ENCODE measurements around the gene EMP2.

The EMP2 gene

DNA sequence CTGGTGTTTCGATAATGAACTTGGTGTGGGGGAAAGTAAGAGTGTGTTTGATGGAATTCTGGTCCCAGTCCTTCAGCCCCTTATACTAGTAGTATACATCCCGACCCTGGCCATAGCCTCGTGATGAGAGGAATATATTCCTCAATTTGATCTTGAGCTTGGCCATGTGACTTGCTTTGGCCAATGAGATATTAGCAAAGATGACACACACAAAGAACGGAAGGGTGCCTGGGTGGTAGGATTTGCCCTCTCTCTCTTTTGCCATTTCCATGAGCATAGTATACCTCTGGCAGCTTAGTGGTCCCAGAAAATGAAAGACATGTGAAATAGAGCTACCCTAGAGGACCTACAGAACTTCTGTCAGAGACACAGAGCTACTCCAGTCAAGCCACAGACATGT lies 2.9 kb upstream of the EMP2 start:
- POLR2A ChIA-PET = no interaction called here
- Histone ChIP-seq H3K9me3 (ENCODE audit: control insufficient read depth, insufficient read depth, low read depth, low read length) (no peaks in the 10 kb centered on the region), H3K27ac (ENCODE audit: extremely low read depth, low read depth, low read length) (no peak overlapping the region), H3K4me1 (ENCODE audit: control insufficient read depth, insufficient read depth, low read length) (peaks cover 5% of the 10 kb centered on the region; the same call in 1 of the 2 replicates), H3K36me3 (ENCODE audit: control insufficient read depth in 2 of 2, insufficient read depth in 1 of 2, low read length in 2 of 2) (no peaks in the 10 kb centered on the region), H3K4me3 (ENCODE audit: low read depth, low read length) (no peak overlapping the region)
- TF ChIP-seq ZNF10 (tag by site-specific recombination; IDR thresholded peaks at IDR 0.05) = no peak
- TF ChIP-seq KLF10 (tag by site-specific recombination; IDR thresholded peaks at IDR 0.05) = no peak
- TF ChIP-seq ZNF791 (tag by site-specific recombination; IDR thresholded peaks at IDR 0.05) = no peak
- no peak for TF ChIP-seq ZNF341 (tag by site-specific recombination; IDR thresholded peaks at IDR 0.05; ENCODE audit: low read depth)
- TF ChIP-seq, protein P1, sequence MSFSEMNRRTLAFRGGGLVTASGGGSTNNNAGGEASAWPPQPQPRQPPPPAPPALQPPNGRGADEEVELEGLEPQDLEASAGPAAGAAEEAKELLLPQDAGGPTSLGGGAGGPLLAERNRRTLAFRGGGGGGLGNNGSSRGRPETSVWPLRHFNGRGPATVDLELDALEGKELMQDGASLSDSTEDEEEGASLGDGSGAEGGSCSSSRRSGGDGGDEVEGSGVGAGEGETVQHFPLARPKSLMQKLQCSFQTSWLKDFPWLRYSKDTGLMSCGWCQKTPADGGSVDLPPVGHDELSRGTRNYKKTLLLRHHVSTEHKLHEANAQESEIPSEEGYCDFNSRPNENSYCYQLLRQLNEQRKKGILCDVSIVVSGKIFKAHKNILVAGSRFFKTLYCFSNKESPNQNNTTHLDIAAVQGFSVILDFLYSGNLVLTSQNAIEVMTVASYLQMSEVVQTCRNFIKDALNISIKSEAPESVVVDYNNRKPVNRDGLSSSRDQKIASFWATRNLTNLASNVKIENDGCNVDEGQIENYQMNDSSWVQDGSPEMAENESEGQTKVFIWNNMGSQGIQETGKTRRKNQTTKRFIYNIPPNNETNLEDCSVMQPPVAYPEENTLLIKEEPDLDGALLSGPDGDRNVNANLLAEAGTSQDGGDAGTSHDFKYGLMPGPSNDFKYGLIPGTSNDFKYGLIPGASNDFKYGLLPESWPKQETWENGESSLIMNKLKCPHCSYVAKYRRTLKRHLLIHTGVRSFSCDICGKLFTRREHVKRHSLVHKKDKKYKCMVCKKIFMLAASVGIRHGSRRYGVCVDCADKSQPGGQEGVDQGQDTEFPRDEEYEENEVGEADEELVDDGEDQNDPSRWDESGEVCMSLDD (tag by site-specific recombination; IDR thresholded peaks at IDR 0.05) = no peak
- TF ChIP-seq HOXC10 (CRISPR knock-in tag; IDR thresholded peaks at IDR 0.05) = no peak
- no peak for TF ChIP-seq ZNF404 (tag by site-specific recombination; IDR thresholded peaks at IDR 0.05)
- TF ChIP-seq, protein P2, sequence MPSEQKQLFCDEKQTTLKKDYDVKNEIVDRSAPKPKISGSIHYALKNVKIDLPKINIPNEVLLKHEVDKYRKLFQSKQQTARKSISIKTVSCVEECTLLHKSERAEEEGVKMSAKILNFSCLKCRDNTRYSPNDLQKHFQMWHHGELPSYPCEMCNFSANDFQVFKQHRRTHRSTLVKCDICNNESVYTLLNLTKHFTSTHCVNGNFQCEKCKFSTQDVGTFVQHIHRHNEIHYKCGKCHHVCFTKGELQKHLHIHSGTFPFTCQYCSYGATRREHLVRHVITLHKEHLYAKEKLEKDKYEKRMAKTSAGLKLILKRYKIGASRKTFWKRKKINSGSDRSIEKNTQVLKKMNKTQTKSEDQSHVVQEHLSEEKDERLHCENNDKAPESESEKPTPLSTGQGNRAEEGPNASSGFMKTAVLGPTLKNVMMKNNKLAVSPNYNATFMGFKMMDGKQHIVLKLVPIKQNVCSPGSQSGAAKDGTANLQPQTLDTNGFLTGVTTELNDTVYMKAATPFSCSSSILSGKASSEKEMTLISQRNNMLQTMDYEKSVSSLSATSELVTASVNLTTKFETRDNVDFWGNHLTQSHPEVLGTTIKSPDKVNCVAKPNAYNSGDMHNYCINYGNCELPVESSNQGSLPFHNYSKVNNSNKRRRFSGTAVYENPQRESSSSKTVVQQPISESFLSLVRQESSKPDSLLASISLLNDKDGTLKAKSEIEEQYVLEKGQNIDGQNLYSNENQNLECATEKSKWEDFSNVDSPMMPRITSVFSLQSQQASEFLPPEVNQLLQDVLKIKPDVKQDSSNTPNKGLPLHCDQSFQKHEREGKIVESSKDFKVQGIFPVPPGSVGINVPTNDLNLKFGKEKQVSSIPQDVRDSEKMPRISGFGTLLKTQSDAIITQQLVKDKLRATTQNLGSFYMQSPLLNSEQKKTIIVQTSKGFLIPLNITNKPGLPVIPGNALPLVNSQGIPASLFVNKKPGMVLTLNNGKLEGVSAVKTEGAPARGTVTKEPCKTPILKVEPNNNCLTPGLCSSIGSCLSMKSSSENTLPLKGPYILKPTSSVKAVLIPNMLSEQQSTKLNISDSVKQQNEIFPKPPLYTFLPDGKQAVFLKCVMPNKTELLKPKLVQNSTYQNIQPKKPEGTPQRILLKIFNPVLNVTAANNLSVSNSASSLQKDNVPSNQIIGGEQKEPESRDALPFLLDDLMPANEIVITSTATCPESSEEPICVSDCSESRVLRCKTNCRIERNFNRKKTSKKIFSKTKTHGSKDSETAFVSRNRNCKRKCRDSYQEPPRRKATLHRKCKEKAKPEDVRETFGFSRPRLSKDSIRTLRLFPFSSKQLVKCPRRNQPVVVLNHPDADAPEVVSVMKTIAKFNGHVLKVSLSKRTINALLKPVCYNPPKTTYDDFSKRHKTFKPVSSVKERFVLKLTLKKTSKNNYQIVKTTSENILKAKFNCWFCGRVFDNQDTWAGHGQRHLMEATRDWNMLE (tag by site-specific recombination; conservative IDR thresholded peaks at IDR 0.05; ENCODE audit: low read depth) = no peak
- TF ChIP-seq ZNF610 (tag by site-specific recombination; IDR thresholded peaks at IDR 0.05; ENCODE audit: borderline replicate concordance) = no peak
- TF ChIP-seq ZNF423 (tag by site-specific recombination; IDR thresholded peaks at IDR 0.05) = no peak
- no peak for TF ChIP-seq ZBTB8A (tag by site-specific recombination; IDR thresholded peaks at IDR 0.05)
- TF ChIP-seq, protein P3, sequence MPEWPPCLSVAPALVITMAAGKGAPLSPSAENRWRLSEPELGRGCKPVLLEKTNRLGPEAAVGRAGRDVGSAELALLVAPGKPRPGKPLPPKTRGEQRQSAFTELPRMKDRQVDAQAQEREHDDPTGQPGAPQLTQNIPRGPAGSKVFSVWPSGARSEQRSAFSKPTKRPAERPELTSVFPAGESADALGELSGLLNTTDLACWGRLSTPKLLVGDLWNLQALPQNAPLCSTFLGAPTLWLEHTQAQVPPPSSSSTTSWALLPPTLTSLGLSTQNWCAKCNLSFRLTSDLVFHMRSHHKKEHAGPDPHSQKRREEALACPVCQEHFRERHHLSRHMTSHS (tag by site-specific recombination; IDR thresholded peaks at IDR 0.05) = no peak
- CTCF ChIA-PET = no interaction called here

DNA sequence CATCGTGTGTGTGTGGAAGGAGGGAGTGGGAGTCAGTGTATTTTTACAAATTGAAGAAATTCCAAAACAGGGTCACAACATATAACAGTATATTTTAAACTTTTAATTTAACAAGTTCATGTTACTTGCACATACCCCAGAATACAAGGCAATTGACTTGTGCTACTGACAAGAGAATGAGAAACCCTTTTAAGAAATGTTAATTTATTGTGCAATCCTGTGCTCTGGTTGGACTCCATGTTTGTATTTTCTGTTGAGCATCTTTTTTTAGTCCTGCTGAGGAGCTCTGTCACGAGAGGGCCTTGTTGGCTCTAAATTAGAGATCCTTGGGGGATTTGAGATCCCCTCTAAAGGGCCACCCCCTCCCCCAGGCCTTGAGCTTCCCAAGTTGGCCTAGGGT lies 1.1 kb upstream of the EMP2 start:
- H3K4me3 ChIP-seq (ENCODE audit: low read depth, low read length) = no peak overlapping the region
- TF ChIP-seq ZNF2 (tag by site-specific recombination; IDR thresholded peaks at IDR 0.05) (no peak), IKZF3 (tag by site-specific recombination; IDR thresholded peaks at IDR 0.05) (no peak), ZNF350 (tag by site-specific recombination; IDR thresholded peaks at IDR 0.05) (no peak), ZNF24 (tag by site-specific recombination; IDR thresholded peaks at IDR 0.05) (no peak)
- TF ChIP-seq, protein P4, sequence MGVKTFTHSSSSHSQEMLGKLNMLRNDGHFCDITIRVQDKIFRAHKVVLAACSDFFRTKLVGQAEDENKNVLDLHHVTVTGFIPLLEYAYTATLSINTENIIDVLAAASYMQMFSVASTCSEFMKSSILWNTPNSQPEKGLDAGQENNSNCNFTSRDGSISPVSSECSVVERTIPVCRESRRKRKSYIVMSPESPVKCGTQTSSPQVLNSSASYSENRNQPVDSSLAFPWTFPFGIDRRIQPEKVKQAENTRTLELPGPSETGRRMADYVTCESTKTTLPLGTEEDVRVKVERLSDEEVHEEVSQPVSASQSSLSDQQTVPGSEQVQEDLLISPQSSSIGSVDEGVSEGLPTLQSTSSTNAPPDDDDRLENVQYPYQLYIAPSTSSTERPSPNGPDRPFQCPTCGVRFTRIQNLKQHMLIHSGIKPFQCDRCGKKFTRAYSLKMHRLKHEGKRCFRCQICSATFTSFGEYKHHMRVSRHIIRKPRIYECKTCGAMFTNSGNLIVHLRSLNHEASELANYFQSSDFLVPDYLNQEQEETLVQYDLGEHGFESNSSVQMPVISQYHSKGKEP (tag by site-specific recombination; IDR thresholded peaks at IDR 0.05) = no peak
- CTCF ChIA-PET = interaction anchor here (0.6 kb wide), 1 partner anchor 373 kb away, joined by 3 read pairs; no protein-coding TSS in a partner anchor

More for the DNA sequence above, 1.1 kb upstream of the EMP2 start:
- POLR2A ChIA-PET = interaction anchor here (1.7 to 2.4 kb wide), 2 partner anchors 28 to 163 kb away, joined by 4 to 10 read pairs; partner anchors contain the start of gene NUBP1
- Histone ChIP-seq H3K27ac (ENCODE audit: extremely low read depth, low read depth, low read length) (no peak overlapping the region), H3K4me1 (ENCODE audit: control insufficient read depth, insufficient read depth, low read length) (peaks cover 5% of the 10 kb centered on the region; the same call in 1 of the 2 replicates), H3K36me3 (ENCODE audit: control insufficient read depth in 2 of 2, insufficient read depth in 1 of 2, low read length in 2 of 2) (no peaks in the 10 kb centered on the region), H3K9me3 (ENCODE audit: control insufficient read depth, insufficient read depth, low read depth, low read length) (no peaks in the 10 kb centered on the region)
